Fibroblast of skin of back (primary cell): ENCODE data around the gene PSMC3IP. TPM values are rescaled to one million over a fixed set of nuclear protein-coding genes. Genes with fewer than 3 reads are reported as not detected.
"Not testable (repeated sequence)": the region's sequence is repeated elsewhere in the genome, so short reads cannot be mapped to it uniquely, and the experiment has no call there.

Experiments used
- DNase-seq: peaks from one replicate; pipeline ENCODE4 v3.0.0-alpha.2; 2013
- polyA plus RNA-seq, 2 experiments: library from polyadenylated mRNA; unstranded; fragments of 120-200 nt; gene quantifications; one replicate each; pipeline ENCODE4 v1.2.1, GENCODE V29; 2013; ENCODE audit not compliant: insufficient read length in 2 of 2

The PSMC3IP gene, protein sequence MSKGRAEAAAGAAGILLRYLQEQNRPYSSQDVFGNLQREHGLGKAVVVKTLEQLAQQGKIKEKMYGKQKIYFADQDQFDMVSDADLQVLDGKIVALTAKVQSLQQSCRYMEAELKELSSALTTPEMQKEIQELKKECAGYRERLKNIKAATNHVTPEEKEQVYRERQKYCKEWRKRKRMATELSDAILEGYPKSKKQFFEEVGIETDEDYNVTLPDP
- 27.1 TPM for polyA plus RNA-seq (2013, experiment 1 of 2; ENCODE audit: insufficient read length)
- polyA plus RNA-seq (2013, experiment 2 of 2; ENCODE audit: insufficient read length) = 3.2 TPM

DNA sequence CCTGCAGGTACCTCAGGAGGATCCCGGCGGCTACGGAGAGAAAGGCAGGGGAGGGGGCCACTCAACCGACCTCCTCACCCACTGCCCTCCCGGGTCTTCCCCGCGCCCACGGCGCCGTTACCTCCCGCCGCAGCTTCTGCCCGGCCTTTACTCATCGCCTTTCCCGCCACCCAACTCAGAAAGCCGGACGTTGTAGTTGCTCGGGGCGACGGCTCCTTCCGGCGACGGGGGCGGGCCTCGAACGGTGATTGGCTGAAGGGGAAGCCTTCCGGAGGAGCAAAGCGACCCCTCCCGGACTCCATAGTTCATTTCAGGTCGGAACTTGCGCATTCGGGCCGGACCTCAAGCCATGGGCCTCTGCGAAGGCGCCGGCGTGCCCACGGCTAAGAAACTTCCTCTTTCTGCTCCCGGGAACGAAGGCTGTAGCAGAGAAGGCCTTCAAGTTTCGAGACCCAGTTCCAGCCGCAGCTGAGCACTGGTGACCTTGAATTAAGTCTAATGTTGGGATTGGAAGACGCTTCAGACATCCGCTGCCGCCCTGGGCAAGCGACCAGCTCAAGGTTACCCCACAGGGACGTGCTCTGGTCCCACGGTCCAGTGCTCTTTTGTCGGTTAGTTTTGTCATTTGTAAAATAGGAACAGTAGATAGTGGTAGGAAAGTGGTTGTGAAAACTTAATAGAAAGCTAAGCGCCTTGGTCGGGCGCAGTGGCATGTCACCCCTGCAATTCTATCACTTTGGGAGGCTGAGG, at the start of gene PSMC3IP:
TSS of gene PSMC3IP (minus strand) at position 198 of the 750 bp plus-strand sequence. CDS start at position 155, 43 bp downstream.
- DNase-seq = peak; percentile 95

DNA sequence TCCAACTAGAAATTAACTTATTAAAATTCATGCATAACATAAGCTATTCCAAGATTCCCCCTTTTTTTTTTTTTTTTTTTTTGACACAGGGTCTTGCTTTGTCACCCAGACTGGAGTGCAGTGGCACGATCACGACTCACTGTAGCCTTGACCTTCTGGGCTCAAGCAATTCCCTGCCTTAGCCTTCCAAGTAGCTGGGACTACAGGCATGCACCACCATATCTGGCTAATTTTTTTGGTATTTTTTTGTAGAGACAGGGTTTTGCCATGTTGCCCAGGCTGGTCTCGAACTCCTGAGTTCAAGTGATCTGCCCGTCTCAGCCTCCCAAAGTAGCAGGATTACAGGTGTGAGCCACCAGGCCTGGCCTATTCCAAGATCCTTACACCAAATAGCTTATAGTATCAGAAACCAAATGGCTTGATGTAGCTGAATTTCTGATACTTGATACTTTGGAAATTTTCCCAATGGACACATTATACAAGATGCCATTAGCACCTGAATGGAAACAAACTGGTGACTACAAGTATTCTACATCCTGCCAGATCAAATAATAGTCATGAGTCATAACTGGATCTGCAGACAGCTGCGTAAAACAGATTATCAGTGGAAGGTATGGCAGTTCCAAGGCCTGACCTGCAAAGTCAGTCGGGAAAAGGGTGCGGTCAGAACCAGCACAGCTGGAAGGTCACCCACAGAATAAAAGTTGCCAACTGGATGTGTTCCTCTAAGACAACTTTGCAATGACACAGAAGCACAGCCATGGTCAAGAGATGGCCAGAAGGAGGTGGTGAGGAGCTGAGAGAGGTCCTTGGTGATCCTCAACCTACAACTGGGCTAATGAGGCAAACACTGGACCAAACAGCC, 46.4 kb upstream of the PSMC3IP start:
- DNase-seq = no peak

DNA sequence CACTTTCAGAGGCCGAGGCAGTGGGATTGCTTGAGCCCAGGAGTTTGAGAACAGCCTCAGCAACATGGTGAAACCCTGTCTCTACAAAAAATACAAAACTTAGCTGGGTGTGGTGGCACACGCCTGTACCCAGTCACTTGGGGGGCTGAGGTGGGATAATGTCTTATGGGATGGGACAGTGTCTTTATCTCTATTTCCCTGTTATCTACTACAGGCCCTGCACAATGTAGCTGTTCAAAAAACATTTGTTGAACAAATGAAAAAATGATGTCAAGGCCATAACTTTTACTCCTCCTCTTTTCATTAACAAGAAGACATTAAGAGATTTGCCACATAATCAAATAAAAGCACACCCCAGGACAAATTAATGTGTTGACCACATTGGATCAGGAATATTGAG, 45.7 kb upstream of the PSMC3IP start:
- DNase-seq = no peak

DNA sequence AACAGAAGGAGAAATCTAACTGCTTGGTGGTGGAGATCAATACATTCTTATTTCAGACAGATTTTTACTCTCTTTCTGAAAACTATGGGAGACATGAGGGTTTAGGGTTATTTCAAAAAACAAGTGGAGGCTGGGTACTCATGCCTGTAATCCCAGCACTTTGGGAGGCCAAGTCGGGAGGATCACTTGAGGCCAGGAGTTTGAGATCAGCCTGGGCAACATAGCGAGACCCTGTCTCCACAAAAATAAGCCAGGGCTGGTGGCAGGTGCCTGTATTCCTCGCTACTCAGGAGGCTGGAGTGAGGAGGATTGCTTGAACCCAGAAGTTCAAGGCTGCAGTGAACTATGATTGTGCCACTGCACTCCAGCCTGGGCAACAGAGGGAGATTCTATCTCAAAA, 44.5 kb upstream of the PSMC3IP start:
- not testable (repeated sequence) for DNase-seq

DNA sequence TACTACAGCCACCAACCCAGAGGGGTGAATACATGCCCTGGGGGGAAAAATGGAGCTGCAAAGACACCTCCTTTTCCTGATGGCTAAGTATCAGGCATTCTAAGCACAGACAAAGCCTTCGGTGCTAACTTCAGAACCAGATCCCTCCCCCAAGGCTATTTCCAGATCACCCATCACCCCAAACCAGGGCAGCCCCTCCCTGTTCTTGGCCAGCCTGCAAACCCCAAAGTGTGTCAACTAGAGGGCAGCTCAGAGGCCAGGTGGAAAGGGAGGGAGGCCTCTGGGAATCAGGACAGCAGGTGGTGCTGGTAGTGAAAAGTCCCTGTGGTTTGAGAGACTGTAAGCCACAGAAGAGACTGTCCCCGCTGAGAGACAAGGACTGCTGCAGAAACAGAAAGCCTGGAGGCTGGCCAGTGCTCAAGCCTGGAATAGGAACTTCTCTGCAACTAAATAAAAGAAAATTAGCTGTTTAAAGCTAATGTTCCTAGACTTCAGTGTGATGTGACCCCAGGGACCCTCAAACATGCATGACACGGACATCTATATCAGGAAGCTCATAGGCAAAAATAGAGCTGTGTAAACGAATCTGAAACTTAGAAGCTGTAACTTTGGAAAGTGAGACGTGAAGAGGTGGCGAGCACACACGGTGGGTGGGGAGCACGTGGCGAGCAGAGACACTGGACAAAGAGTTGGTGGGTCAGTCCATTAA, 41.1 kb upstream of the PSMC3IP start:
- DNase-seq = no peak

DNA sequence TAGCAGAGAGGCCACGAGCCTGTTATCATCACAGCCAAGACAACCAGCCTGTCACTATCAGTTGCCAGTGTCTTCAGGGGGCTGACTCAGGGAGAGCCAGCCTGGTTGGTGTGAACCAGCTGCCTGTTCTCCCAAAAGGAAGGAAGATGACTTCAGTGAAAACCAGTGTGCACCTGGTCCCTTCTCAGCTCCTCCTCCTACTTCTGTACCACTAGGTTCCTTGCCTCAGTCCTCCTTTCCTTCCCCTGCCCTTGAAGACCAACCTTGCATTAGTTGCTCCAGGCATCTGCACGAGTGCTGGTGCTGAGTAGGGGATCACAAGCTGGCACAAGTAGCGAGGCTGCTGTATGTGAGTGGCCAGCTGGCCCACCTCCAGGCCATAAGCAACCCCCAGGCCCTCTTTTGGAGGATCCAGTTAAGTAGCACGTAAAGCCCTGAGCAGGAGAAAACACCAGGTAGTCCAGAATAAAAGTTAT, 40.5 kb upstream of the PSMC3IP start:
- DNase-seq = no peak

DNA sequence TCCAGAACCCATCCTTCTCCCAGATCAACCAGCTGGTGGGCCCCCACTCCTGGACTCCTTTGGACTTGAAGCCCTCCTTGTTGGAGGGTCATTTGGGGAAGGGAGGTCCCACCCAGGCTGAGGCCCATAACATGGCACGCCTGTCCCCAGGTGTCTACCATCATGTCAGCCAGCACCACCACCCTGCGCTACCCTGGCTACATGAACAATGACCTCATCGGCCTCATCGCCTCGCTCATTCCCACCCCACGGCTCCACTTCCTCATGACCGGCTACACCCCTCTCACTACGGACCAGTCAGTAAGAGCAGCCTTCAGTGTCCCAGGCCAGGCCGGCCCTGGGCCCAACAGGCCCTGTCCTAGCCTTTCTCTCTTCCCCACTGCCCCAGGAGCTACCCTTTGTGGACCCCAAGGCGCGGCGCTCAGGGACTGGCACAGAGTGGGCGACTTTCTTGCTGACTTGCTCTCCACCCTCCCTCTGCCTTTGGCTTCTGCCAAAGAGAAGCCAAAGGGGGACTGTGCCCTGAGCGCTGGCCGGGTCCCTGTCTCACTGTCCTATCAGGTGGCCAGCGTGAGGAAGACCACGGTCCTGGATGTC, 36.3 kb upstream of the PSMC3IP start:
- DNase-seq = no peak

DNA sequence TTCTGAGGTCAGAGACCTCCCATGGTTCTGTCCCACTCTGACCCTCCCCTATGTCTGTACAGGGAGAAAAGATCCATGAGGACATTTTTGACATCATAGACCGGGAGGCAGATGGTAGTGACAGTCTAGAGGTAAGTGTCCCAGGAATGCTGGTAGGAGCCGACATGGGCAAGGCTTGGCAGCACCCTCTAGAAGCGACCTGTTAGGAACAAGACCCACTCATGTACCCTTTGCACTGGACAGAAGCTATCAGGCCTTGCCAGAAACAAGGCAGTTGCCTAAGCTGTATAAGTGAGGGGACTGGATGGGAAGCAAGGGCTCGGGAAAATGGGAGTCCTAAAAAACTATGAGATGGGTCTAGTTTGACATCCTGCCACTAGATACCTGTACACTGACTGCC, 34.5 kb upstream of the PSMC3IP start:
- DNase-seq = no peak

DNA sequence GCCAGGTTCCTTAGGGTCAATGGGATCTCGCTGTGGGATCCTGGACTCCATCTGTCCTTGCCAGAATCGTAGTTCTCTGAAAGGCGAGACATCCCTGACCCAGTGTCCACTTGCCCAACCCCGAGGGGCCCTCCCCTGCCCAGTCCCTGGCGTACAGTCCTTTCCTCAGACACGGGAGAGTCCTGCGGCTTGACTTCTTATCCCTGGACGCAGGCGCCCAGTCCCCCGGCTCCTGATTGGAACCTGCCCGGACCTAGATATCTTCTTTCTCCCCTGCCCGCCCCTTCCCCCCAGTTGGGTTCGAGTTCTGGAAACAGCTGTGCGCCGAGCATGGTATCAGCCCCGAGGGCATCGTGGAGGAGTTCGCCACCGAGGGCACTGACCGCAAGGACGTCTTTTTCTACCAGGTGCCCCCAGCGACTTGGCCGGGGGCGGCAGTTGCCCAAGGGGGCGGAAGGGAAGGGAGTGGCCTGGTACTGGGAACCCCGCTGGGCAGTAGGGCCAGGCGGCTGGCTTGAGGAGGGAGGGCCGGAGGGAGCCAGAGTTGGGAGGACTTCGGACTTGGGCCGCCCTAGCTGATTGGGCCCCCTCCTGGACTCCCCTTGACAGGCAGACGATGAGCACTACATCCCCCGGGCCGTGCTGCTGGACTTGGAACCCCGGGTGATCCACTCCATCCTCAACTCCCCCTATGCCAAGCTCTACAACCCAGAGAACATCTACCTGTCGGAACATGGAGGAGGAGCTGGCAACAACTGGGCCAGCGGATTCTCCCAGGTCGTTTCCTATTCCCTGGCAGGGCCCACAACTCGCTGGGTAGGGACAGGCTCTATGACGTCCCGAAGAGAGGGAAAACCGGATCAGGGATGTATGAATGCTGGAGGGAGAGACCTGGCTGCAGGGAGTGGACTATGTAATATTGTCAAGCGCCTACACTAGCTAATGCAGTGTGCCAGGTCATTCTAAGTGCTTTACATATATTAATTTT, 32.6 kb upstream of the PSMC3IP start:
- DNase-seq = not testable (repeated sequence)

DNA sequence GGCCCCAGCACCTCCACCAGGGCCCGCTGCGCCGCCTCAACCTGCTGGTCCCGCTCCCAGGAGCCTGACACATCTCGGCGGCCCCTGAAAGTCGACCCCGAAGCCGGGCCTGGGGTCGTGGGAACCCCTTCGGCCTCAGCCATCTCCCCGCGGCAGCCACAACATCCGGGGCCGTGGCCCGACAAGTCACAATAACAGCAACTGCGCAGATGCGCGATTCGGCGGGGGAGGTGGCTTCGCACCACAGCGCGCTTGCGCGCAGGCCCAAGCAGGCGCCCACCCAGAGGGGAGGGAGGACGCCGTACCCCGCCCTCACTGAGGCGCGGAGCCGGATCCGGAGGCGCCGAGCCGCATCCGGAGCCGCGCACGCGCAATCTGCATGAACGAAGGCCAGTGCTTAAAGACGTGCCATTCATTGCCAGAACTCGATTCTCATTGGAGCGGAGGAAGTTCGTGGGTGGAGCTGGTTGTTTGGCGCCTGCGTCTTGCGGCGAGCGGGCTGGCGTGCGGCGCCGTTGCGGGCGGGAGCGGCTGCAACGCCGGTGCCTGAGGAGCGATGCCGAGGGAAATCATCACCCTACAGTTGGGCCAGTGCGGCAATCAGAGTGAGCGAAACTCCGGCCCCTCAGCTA, 31.8 kb upstream of the PSMC3IP start, which contains the start of the genes RETREG3 and TUBG1:
TSS of gene RETREG3 (minus strand) at position 193 of the 632 bp plus-strand sequence. CDS start at position 143, 50 bp downstream.
TSS of gene TUBG1 (plus strand) at position 502 of the 632 bp plus-strand sequence. CDS start at position 557, 55 bp downstream.
- DNase-seq = peak; percentile 99

DNA sequence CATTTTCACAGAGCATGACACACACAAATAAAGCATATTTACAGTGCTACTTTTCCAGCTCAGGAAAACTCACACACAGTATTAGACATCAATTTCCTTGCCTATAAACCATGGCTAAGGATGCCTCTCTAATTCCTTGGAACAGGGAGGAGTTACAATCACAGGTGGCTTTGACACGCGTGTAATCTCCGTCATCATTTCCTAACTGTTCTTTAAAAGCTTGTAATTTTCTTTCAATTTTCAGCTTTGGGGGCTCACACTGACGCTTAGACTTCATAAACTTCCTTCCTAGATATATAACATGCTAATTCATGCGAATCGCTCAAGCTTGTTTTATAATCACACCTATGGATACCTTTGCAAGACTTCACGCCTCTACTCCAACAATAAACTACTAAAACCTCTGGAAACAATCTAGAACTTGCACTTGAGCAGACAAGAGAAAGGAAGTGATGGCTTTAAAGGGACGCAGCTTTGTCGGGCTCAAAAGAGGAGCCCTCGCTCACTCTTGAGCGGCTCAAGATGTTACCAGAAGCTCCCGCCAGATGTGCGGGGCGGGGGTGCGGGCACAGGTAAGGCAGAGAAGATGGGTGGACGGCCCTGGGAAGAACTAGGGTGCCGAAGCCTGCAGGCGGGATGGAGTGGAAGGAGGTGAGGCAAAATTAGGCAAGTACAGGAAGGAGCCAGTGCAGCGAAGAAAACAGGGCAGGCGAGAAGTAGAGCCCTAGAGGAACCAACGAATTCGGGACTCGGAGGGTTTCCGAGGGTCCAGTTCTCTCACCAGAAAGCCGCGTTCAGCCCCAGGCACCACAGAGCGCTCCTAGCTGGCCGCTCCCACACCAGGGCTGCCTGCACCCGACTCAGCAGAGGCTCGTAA, 31.0 kb upstream of the PSMC3IP start:
- DNase-seq = peak; percentile 14

DNA sequence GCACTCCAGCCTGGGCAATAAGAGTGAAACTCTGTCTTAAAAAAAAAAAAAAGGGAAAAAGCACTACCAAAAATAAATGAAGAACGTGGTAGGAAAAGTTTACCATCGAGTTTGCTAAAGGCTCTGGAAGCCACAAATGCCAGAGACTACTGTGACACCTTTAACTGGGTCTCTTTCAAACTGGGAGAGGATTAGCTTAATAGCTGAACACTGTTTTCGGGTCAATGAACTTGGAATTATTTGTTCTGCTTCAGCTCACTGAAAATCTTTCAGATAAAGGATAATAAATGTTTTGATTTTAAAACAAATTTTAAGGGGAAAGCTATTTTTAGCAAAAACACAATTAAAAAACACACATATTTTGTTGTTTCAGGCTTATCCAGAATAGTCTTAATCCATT, 30.2 kb upstream of the PSMC3IP start:
- DNase-seq = no peak

DNA sequence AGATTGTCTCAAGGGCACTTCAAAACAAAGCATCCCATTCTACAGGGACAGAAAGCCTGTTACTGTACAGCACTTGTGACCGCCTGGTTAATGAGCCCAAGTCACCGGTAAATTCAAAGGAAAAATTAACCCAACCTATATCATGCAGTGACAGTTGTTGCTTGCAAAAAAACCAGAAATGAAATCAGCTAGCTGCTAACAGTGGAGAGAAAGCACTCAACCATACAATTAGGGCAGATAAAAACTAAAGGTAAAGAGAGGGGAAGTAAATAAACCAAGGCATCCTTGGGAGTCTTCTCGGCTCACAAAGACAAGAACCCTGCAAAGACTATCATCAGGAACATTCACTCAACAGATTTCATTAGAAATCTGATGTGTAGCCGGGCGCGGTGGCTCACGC, 25.8 kb upstream of the PSMC3IP start:
- no peak for DNase-seq

DNA sequence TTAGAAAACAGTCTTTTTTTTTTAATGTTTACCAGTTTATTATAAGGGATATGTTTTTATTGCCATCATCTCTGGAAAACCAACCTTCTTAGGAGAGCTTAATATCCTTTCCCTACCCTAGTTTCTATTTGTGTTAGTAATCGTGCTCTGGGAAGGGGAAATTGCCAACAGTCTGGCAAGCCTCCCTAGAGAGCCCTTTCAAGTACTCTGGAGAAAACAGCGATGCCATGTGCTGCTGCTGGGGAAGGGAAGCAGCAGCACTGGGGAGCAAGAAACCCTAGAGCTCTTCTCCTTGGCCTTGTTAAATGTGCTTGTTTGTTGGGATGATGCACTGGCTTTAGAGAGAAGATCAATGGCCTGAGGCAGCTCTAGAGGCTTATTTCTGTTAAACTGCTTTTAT, 21.4 kb upstream of the PSMC3IP start:
- DNase-seq = no peak

DNA sequence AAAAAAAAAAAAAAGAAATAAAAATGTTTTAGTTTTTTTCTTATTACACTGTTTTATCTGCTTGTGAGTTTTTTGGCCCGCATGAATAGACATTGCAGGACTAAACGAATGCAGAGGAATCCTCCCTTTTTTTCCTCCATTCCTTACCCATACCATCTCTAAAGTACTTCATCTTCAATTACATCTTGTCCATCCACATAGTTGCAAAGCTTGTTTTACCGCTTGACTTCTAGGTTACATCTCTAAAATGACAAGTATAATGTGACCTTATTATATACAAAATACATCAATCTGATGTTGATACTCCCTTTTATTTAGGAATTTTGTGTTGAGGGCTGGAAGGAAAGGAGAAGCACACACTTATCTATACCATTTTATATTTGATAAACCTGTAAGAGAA, 18.9 kb upstream of the PSMC3IP start:
- DNase-seq = no peak

DNA sequence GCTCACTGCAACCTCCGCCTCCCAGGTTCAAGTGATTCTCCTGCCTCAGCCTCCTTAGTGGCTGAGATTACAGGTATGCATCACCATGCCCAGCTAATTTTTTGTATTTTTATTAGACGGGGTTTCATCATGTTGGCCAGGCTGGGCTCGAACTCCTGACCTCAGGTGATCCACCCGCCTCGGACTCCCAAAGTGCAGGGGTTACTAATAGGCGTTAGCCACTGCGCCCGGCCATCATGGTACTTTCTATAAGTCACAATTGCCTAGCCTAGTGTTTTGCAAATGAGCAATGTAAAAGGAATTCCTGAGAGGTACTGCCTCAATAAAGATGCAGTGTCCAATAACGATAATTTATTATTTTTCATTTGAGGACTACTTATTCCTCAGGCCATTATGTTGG, 13.9 kb upstream of the PSMC3IP start:
- no peak for DNase-seq

DNA sequence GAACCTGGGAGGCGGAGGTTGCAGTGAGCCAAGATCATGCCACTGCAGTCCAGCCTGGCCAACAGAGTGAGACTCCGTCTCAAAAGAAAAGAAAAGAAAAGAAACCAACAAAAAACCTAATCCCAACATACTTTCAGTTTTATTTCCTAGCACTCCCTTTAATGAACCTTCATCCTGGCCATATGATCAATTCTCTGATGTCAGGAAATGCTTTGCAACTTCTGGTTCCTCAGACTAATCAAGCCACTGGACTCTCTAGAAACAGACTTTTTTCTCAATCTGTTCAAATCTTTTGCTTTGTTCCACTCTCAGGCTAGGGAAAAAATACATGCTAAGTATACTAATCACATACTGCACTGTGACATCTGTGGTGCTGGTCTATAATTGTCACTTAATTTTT, 13.4 kb upstream of the PSMC3IP start:
- no peak for DNase-seq

DNA sequence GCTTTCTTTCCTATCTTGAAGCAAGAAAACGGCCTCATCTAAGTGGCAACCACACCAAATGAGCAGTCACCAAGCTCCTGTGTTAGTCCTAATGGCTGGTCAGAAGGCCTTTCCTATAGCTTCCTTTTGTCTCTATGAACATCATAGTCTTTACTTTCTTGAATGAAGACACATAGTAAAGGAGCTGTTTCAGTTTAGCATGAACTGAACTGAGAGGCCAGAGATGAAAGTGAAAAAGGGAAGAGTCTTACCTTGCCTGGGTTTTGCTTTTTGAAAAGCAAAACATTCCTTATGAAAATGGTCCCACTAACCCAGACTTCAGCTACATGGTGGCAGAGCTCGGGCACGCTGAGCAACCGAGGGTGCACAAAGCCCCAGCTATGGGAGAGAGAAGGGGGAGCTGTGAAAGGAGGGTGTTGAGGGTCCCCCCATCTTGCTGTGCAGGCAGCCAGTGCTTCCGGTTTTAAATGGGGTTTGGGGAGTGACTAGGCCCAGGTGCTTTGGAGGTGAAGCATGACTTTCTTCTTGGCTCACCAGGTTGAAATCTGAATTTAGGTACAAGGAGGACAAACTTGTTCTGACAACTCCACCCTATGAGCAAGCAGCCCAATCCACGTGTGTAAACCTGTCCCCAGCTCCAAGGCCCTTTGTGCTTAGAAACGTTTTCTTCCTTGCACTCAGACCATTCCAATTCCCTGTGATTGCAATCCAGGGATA, 9.1 kb upstream of the PSMC3IP start:
- no peak for DNase-seq
